T-helper 1 cell (primary cell): ENCODE measurements around the gene UBE2H.
"Not testable (repeated sequence)": the region's sequence is repeated elsewhere in the genome, so short reads cannot be mapped to it uniquely, and the experiment has no call there.

Experiments used
- DNase-seq, 5 donors: peaks; one replicate each; pipeline ENCODE4 v3.0.0-alpha.2; 2012 to 2020

The UBE2H gene

DNA sequence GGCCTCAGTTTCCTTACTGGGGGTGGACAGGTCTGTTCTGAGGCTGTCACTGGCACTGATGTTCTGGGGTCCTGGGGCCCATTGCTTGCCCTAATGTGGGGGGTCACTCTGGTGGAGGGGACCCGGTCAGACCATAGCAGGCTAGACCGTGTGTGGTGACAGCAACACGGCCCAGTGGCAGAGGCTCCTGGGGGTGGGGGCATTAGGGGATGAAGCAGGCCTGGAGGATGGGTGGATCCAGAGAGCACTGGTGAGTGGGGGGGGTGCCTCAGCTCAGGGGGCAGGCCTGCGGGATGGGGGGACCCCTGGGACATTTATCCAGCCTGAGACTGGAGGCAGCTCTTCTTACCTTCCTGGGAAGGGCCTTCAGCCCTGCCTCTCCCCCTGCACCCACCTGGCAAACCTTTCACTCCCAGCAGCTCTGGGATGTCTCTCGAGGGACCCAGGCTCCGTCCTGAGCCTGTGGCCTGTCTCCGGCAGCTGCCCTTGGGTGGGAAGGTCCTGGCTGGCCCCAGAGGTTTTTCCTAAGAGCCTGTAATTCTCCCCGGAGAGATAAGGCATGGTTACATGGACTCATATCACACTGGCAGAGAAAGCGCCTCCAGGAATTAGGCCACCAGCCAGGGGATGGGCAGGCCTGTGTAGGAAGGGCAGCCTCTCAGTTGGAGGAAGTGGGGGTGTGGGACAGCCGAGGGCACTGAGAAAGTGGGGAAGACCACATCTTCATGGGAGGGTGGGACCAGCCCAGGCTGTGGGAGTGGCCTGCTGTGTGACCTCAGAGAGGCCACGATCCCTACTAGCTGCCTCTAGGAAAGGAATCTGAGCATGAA is 147.7 kb downstream of the UBE2H start:
- DNase-seq: no peak

DNA sequence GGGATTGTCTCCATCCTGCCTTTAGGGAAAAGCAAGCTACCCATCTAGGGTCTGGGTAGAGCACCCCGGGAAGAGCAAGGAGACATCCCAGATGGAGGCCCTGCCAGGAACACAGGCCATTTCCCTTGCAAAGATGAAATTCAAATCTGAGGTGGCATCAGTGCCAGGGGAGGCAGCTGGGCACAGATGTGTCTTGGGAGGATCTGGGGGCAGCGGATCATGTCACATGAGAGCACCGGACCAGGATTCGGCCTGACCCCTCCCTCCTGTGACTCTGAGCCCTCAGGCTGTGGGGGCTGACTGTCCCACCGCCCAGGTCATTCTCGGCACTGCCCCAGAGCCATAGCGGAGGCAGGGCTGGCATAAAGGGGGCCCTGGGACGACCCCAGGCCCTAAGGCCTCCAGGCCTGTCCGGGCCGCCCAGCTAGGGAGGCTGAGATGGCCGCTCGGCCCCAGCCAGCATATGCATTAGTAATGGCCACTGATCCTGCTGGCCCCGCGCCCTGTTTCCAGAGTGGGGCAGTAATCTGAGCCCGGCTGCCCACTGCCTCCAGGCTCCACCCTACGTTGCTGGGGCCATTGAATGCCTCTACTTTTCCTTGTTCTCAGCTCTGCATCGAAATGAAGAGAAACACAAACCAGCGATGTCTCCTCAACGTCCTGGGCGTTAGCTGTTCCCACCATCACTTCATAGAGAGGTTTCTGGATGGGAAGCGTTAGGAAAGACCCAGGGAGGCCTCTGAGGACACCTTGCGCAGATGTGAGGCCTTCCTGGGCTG is 148.5 kb downstream of the UBE2H start:
- no peak for DNase-seq

DNA sequence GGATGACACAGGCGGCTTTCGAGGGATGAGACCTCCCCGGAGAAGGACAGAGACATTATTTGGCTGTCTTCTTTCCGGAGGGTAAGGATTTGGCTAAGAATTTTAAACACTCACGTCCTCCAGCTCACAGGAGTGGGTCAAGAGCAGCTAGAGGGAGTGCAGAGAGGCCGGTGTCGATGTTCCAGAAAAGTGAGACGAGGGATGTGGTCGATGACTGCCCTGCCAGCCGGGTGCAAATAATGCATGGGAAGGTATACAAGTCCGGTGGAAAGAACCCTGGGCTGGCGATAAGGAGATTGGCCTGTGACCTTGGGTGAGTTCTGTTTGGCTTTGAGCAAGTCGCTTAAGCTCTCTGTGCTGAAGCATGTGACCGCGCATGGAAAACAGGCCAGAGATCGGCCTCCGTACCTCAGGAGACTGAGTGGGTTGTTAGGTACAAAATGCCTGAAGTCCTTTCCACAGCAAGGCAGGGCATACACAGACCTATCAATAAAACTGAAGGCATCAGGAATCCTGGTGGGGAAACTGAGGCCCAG is 149.1 kb downstream of the UBE2H start:
- DNase-seq: no peak

DNA sequence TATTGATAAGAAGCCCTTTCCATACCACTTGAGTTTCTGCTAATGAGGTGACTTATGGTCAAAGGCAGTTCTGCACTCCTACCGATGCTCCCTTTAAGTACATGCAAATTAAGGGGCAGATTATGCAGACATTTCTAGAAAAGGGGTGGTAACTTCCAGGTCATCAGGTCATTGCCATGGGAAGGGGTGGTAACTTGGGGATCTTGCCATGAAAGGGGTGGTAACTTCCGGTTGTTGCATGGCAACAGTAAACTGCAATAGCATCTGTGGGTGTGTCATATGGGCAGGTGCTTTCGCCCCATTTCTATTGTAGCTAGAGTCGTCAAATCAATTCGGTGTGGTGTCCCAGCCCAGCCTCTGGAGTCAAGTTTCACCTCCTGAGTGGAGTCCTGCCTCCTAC is 150.9 kb downstream of the UBE2H start:
- no peak for DNase-seq

- no peak for DNase-seq
Observed at GRCh38 chr7:129800901-129801300, 151.9 kb downstream of the UBE2H start.

DNA sequence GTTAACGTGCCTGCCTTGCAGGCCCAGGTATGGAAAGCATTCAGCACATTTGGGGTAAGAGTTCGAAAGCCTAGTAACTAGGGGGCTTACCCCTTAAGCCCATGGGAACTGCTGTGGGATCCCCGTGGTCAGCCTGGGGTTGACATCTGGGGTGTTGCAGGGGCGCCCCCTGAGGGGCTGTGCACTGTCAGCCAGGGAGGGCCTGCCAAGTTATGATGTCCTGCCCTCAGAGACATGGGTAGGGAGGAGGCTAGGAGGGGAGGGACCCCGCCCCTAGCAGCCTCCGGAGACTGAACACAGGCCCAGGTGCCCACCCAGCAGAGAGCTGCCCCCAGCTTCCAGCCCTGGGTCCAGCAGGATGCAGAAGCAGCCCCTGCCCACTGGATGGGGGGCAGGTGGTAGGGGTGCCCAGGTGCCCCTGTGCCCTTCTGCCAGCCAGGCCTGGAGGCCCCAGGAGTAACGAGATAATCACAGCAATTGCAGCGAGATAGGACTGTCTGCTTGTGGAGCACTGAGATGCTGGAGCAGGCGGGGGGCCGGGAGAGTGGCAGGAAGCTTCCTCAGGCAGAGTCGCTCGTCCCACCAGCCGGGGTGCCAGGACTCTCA is 153.3 kb downstream of the UBE2H start:
- DNase-seq: no peak

GRCh38 chr7:129798616-129799349 is 154.0 kb downstream of the UBE2H start:
- DNase-seq: no peak

DNA sequence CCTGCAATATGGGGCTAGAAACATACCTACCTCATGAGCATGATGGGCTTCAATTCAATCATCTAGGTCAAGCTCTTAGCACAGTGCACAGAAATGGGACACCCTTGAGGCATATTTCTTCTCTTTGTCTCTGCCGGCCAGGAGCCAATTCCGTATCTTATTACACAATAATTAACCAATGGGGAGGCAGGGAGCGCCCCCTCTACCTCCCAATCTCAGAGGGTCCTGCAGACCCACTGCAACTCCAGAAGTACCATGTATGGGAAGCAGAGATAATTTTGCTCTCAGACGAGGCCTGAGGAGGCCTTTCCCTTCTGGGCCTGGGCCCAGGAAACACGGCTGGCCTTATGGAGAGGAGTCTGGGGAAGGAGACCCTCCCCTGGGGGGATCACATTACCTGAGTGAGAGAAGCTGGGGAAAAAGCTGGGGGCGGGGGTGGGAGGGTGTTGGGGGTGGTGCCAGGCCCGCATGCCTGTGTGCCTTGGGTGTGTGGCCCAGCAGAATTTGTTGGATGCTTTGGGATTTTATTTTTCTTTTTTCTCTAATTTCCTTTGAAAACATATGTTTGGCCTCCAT is 155.5 kb downstream of the UBE2H start:
- DNase-seq: no peak

- no peak for DNase-seq
Observed at GRCh38 chr7:129796186-129796775, 156.5 kb downstream of the UBE2H start.

- DNase-seq: not testable (repeated sequence)
Observed at GRCh38 chr7:129794461-129794860, 158.3 kb downstream of the UBE2H start.

DNA sequence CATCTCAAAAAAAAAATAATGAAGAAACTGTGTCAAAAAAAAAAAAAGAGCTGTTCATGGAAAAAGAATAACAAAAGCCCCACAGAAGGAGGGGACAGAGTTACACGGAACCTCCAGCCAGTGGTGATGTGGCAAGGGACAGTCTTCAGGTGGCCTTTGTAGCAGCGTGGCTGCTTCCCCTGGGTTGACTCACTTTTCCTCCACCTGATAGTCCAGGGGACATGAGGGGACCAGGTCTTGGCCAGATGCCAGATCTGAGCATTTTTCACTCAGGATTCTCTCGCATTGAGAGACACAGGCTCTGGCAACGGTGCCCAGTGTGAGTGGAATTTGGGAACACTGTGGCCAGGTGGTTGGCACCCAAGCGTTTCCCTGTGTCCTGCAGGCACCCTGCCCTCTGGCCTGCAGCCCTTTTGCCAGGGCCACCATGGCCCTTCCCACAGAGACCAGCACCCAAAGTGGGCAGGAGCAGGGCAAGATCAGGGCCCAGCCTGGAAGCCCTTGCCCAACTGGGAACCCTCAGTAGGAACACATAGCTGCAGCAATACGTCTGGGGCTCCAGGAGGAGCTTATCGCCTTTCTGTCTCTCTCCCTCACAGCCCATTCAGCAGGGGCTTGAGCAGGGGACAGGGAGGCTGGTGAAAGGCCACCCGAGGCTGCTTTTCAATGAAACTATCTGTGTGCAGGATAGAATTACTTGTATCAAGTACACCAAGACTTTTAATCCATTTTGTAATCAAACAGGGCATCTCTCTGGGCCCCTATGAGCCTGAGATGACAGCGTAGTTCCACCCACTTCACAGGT is 159.1 kb downstream of the UBE2H start:
- no peak for DNase-seq

DNA sequence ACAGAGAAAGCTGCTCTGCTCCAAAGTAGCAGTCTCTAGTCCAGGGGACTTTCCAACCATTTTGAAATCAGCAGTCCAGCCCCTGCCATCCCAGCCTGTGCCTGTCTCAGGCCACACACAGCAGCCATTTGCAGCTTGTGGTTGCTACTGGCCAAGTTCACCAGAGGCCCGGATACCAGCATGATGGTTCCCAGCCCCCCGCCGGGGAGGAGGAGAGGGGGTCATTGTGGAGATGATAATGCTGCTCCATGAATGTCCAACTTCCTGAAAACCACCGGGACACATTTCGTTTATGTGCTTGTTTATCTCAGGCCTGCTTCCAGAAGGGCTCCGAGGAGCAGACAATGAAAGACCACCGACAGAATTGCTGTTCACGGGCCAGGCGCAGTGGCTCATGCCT is 160.0 kb downstream of the UBE2H start:
- no peak for DNase-seq

- no peak for DNase-seq
Observed at GRCh38 chr7:129790136-129790535, 162.6 kb downstream of the UBE2H start.

GRCh38 chr7:129789652-129790051 is 163.1 kb downstream of the UBE2H start:
- DNase-seq: no peak

DNA sequence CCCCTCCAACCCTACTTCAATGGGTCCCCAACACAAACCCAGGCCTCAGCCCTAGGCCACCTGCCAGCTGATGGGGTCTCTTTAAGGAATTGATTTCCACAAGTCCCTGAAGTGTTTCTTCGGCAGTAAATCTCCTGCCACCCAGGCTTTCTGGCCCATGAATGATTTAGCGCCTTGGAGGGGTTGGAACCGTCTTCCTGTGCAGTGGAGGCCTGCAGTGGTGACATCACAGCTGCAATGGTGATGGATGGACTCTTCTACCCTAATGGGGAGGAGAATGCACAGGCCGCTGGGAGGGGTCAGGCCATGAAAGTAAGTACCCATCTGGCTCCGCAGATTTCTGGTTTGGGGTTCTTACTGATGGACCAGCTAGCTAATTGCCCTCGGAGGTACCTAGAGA is 163.8 kb downstream of the UBE2H start:
- DNase-seq: no peak

- no peak for DNase-seq
Observed at GRCh38 chr7:129786825-129787563, 165.8 kb downstream of the UBE2H start.

DNA sequence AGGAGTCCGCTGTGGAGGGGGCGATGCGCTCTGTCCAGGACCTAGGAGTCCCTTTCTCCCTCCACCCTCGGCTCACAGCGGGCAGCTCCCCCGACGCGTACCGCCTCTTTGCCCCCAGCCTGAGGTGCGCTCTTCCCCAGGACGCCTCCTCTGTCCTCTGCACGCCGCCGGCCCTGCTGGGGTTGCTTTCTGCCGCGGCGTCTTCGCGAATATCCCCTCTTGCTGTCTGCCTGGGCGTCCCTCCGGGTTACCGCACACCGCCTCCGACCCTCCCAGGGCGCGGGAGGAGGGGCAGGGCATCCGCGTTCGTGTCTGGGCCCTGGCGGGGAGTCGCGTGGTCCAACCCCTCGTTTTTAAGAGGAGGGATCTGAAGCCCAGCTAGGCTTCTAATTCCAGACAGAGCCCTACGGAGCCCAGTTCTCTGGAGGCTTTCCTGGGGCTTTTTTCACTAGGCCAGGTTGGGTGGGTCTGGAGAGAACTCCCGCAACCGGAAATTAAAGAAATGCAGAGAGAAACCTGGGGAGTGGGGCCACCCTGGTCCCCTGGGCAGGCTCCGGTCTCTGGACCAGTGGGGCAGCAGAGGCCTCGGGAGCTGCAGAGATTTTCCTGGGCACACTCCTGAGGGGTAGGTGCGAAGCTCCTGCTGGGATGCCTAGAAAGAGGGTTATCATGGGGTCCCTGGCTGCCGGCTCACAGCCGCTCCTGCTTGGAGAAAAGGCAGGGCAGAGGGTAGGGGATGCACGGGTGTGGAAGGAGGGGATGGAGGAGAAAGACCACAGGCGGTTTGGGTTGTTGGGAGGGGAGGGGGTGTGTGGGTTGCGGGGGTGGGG is 166.9 kb downstream of the UBE2H start:
- no peak for DNase-seq

GRCh38 chr7:129784783-129785684 is 167.7 kb downstream of the UBE2H start:
- DNase-seq: no peak
